GM10847 (cell line): ENCODE data around the gene NDUFB11.

Source experiments
- POLR2A ChIP-seq: IDR thresholded peaks from 2 replicates; pipeline ENCODE4 v1.6.1; 2011; ENCODE audit not compliant: insufficient read length; ENCODE audit errors: extremely low read depth

The NDUFB11 gene

DNA sequence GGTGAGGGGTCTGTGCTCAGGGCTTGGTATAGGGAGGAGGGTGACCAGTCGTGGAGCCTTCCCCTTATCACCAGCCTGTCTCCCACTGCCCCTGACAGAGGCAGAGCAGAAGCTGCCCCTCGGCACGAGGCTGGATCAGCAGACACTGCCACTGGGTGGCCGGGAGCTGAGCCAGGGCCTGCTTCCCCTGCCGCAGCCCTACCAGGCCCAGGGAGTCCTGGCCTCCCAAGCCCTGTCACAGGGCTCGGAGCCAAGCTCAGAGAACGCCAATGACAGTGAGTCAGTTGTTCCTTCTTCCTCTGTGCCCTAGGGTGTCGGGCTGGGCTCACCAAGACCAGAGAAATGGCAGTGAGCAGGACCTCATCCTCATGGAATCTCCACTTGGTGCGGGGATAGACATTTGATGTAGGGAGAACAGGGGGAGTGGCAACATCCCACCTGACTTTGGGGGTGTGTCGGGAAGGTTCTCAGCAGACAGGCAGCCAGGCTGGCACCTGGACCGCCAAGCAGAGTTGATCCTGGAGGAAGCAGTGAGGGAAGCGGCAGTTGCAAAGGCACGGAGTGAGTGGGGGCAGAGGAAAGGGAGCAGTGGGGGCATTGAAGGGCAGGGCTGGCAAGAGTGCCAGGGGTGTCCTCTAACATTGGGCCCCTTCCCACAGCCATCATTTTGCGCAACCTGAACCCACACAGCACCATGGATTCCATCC is 34.9 kb upstream of the NDUFB11 start:
- no peak for TF ChIP-seq POLR2A

GRCh38 chrX:47178337-47178736 is 33.8 kb upstream of the NDUFB11 start:
- no peak for TF ChIP-seq POLR2A

GRCh38 chrX:47177079-47177478 is 32.6 kb upstream of the NDUFB11 start:
- TF ChIP-seq POLR2A = no peak

- no peak for TF ChIP-seq POLR2A
These were observed 31.7 kb upstream of the NDUFB11 start for GRCh38 chrX:47176101-47176740.

GRCh38 chrX:47175588-47175980 is 31.1 kb upstream of the NDUFB11 start:
- no peak for TF ChIP-seq POLR2A

- no peak for TF ChIP-seq POLR2A
These were observed 30.5 kb upstream of the NDUFB11 start for GRCh38 chrX:47174846-47175587.

- TF ChIP-seq POLR2A = no peak
These were observed 29.9 kb upstream of the NDUFB11 start for GRCh38 chrX:47174376-47174775.

GRCh38 chrX:47172971-47173792 is 28.7 kb upstream of the NDUFB11 start:
- TF ChIP-seq POLR2A = no peak

DNA sequence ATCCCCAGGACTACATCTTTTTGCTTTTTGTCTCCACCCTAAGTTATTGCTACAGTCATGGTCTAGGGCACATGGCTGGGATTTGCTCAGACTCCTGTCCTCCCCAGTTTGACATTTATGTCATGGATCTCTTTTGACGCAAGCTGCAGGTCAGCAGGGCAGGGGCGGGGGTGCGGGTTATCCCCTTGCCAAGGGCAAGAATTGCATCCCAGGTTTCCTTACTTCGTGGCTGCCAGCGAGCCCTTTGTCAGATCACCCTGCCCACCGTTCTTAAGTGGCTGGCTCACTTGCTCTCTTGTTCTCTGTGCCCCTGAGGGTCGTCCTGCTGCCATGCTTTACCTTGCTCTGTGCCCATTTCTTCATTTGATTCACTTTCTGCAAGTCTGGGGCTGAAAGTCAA is 28.0 kb upstream of the NDUFB11 start:
- no peak for TF ChIP-seq POLR2A

GRCh38 chrX:47171996-47172395 is 27.5 kb upstream of the NDUFB11 start:
- TF ChIP-seq POLR2A = no peak

DNA sequence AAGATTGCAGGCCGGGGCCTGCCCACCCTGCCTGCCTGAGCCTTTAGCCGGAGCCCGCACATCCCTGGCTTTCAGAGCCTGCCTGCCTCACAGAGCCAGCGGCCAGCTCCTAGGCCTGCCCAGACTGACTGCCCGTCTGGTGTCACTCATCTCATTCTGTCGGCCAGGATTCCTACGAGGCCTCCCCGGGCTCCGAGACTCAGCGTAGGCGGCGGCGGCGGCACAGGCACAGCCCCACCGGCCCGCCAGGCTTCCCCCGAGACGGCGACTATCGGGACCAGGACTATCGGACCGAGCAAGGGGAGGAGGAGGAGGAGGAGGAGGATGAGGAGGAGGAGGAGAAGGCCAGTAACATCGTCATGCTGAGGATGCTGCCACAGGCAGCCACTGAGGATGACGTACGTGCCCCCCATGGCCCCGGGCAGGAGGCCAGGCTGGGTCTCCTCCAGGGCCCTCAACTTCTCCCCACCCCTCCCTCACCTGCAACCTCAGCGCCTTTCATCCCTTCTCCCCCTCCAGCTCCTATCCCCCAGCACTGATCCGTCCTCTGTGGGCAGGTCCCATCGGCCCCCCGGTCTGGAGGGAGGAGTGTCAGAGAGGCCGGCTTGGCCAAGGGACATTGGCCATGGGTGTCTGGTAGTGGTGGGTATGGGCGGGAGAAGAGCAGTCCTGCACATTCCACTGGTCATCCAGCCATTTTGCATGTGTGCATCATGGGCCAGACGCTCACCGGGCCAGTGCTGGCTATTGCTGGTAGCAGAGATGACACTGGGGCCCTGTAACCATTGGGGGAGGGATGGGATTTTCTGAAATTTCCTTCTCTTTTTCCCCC is 26.6 kb upstream of the NDUFB11 start:
- TF ChIP-seq POLR2A = no peak

- no peak for TF ChIP-seq POLR2A
These were observed 25.4 kb upstream of the NDUFB11 start for GRCh38 chrX:47169726-47170515.

DNA sequence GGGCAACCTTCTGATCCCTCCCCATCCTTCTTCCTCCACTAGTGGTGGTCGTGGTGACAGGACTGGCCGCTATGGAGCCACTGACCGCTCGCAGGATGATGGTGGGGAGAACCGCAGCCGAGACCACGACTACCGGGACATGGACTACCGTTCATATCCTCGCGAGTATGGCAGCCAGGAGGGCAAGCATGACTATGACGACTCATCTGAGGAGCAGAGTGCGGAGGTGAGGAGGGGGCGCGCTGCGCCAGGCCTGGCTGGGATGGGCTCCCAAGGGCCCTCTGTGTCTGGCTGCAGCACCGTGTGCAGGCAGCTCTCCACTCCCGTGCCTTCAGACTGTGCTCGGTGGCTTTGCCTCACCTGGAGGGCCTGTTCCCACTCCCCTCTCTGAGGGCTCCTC is 24.8 kb upstream of the NDUFB11 start:
- no peak for TF ChIP-seq POLR2A
